Measurements from ENCODE around the gene SLC38A9. TPM values are rescaled to one million over a fixed set of nuclear protein-coding genes. Genes with fewer than 3 reads are reported as not detected.

Gene SLC38A9
- total and polyA plus RNA-seq, 9 of the 15 experiments (the other 6 are each of a cell fraction or from before 2014, with no cell fraction given) = 14.0 to 34.5 (median 20.7) TPM

- TF ChIP-seq ZNF780A (CRISPR knock-in tag; IDR thresholded peaks at IDR 0.05) = no peak
Measured at GRCh38 chr5:55625913-55626312, 86.2 kb downstream of the SLC38A9 start (continued).

GRCh38 chr5:55625589-55625909 lies 86.6 kb downstream of the SLC38A9 start:
- H3K9me3 ChIP-seq (replicated peaks; ENCODE audit: control insufficient read depth, insufficient read depth, low read depth, low read length) = no peaks in the 10 kb centered on the region
- POLR2A ChIA-PET = no interaction called here
- ATAC-seq (no peak), FAIRE-seq (no peak), DNase-seq (ENCODE audit: extremely low read depth in 1 of 4, low spot score in 3 of 4) (no peak)
- H3K4me2 ChIP-seq (ENCODE audit: insufficient read depth, low read length) = no peak overlapping the region
- H4K20me1 ChIP-seq (replicated peaks; ENCODE audit: control insufficient read depth, insufficient read depth, low read length) = no peaks in the 10 kb centered on the region
- no peaks in the 10 kb centered on the region for H3K4me1 ChIP-seq (replicated peaks in 1 of 2; ENCODE audit: control insufficient read depth in 2 of 2, insufficient read depth in 2 of 2, low read length in 2 of 2)
- 52% methylated on average over 4 of the region's 4 CpGs for WGBS (ENCODE audit: insufficient coverage, low coverage, missing lambda C conversion rate)
- H2AFZ ChIP-seq (ENCODE audit: low read depth, low read length) = no peak overlapping the region
- H3K27me3 ChIP-seq (ENCODE audit: control insufficient read depth in 2 of 2, insufficient read depth in 2 of 2, low read length in 2 of 2) = no peaks in the 10 kb centered on the region
- H3K27ac ChIP-seq (ENCODE audit: extremely low read depth, low read depth, low read length) = no peak overlapping the region
- H3K4me3 ChIP-seq = no peak overlapping the region
- TF ChIP-seq POLR2G (IDR thresholded peaks at IDR 0.05; ENCODE audit: low read depth, low read length) = no peak
- no peak for TF ChIP-seq NCOR1 (IDR thresholded peaks at IDR 0.05)
- TF ChIP-seq JUND (IDR thresholded peaks at IDR 0.05; ENCODE audit: borderline replicate concordance, low read depth, low read length) = no peak
- TF ChIP-seq JUND (tag; IDR thresholded peaks at IDR 0.05; ENCODE audit: borderline replicate concordance, low read depth, low read length) = no peak
- no peak for TF ChIP-seq DLX4 (CRISPR knock-in tag; IDR thresholded peaks at IDR 0.05)
- TF ChIP-seq ZNF3 (CRISPR knock-in tag; IDR thresholded peaks at IDR 0.05) = no peak
- no peak for TF ChIP-seq FOXK2 (conservative IDR thresholded peaks at IDR 0.05 in 1 of 2, IDR thresholded peaks at IDR 0.05 in 1 of 2; ENCODE audit: low read depth in 2 of 2)
- TF ChIP-seq ZNF445 (CRISPR knock-in tag; IDR thresholded peaks at IDR 0.05; ENCODE audit: low read depth) = no peak
- no peak for TF ChIP-seq CC2D1A (IDR thresholded peaks at IDR 0.05)
- CTCF ChIA-PET (ENCODE audit: low intra/inter-chr PET ratio) = no interaction called here
- BruUV-seq (replicated peaks) = no TSS peak
- in situ Hi-C loops (cut with MboI) = no loop called here
- no peak overlapping the region for H3K9ac ChIP-seq (ENCODE audit: insufficient read depth in 1 of 2, low read depth in 2 of 2, low read length in 2 of 2)
- no peaks in the 10 kb centered on the region for H3K36me3 ChIP-seq (ENCODE audit: control insufficient read depth, insufficient read depth, low read length)
- H3K79me2 ChIP-seq (ENCODE audit: control insufficient read depth, insufficient read depth, low read length) = no peaks in the 10 kb centered on the region
- H3K9me1 ChIP-seq (ENCODE audit: control insufficient read depth, insufficient read depth, low read length) = no peaks in the 10 kb centered on the region
- intact Hi-C loops (cut with micrococcal nuclease) = no loop called here
